Osteocyte (in vitro differentiated cells): Measurements from ENCODE around the gene PDGFRB. TPM values are rescaled to one million over a fixed set of nuclear protein-coding genes. Genes with fewer than 3 reads are reported as not detected.

Experiments
- DNase-seq: peaks from one replicate; pipeline ENCODE4 v3.0.0; 2021; ENCODE audit warnings: mixed read lengths; ENCODE audit not compliant: unreplicated experiment; ENCODE audit errors: extremely low spot score
- H3K27ac Mint-ChIP-seq: one replicate; pipeline ENCODE4 v1.8.0; 2021; ENCODE audit warnings: mild to moderate bottlenecking, mixed read lengths; ENCODE audit not compliant: unreplicated experiment
- H3K27me3 Mint-ChIP-seq: one replicate; pipeline ENCODE4 v1.8.0; 2021; ENCODE audit warnings: mixed read lengths; ENCODE audit not compliant: unreplicated experiment
- H3K36me3 Mint-ChIP-seq: one replicate; pipeline ENCODE4 v1.8.0; 2021; ENCODE audit warnings: mixed read lengths; ENCODE audit not compliant: unreplicated experiment
- H3K4me1 Mint-ChIP-seq: one replicate; pipeline ENCODE4 v1.8.0; 2021; ENCODE audit warnings: mixed read lengths; ENCODE audit not compliant: unreplicated experiment
- H3K4me3 Mint-ChIP-seq: one replicate; pipeline ENCODE4 v1.8.0; 2021; ENCODE audit warnings: mild to moderate bottlenecking, moderate library complexity, mixed read lengths; ENCODE audit not compliant: unreplicated experiment
- H3K9me3 Mint-ChIP-seq: one replicate; pipeline ENCODE4 v1.8.0; 2021; ENCODE audit warnings: mixed read lengths; ENCODE audit not compliant: unreplicated experiment
- CTCF ChIP-seq: fragments of 200-600 bp; sonication (generic); IDR thresholded peaks from 2 replicates; pipeline ENCODE4 v1.5.0; 2021; ENCODE audit warnings: antibody characterized with exemption, mild to moderate bottlenecking, moderate library complexity
- total RNA-seq: library from RNA; stranded (reverse); gene quantifications from 2 replicates; pipeline ENCODE4 v1.2.1, GENCODE V29; 2021

Gene PDGFRB
- total RNA-seq, 1 donor from 2014 or later: 1,093 TPM

DNA sequence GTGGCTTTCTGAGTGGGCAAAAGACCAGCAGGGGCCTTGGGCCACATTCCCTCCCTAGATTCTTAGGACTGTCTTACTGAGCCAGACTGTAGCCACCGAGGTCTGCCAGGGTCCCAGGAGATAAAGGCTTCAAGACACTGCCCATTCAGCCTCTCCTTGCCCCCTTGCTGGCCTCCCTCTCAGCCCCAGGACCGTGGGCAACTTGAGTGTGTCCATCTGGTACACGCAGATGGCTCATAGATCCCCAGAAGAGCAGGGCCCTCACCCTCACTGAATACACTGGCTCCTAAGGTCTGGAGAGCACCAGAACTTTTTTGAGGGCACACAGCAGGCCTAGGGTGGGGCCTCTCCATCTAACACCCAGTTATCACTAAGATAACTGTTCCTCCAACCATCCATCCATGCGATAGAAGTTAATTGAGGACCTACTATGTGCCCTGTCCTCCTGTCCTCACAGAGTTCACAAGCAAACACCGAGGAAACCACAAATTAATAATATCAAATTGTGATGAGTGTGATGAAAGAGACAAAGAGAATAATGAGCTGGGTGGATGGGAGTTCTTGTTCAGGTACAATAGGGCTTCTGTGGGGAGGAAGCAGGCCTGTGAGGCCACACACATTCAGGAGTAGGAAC is 4.9 kb upstream of the PDGFRB start:
- Mint-ChIP-seq H3K27me3 (no peaks in the 10 kb centered on the region), H3K4me3 (no peak overlapping the region), H3K4me1 (peaks cover 82% of the 10 kb centered on the region), H3K36me3 (no peaks in the 10 kb centered on the region), H3K27ac (peak overlapping the region; percentile 94), H3K9me3 (no peaks in the 10 kb centered on the region)
- no peak for DNase-seq
- TF ChIP-seq CTCF: no peak

DNA sequence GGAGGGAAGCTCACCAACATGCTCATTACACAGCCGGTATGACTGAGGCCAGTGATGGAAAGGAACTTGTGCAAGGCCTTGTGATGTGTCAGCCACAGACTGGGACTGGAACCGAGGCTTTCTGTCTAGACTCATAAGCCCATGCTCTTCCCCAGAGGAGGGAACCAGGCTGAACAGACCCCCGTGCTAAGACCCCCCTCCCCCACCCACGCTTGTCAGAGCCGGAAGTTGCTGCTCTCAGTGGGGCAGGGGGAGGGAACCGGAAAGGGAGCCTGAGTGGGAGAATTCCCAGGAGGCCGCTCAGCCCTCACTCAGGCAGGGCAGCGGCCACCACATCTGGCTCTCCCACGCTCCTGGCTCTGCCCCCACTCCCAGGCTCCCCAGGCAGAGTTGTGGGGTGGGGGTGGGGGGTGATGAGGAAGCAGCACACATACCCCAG is 4.1 kb upstream of the PDGFRB start:
- no peak for DNase-seq
- peak overlapping the region; percentile 94 for H3K27ac Mint-ChIP-seq

DNA sequence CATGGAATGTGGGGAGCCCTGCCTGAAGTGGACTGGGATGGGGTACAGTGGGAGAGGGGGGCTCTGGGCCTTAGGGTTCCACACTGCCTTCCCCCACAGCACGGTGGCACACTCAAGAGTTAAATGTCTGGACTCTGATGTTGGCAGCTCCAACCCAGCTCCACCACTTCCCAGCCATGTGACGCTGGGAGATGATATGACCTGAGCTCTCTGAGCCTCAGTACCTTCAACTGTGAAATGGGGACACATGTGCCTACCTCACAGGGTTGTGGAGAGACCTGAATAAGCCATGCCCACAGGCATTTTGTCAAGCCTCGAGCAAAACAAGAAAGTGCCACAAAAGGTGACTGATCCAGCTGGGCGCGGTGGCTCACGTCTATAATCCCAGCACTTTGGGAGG is 3.4 kb upstream of the PDGFRB start:
- Mint-ChIP-seq H3K9me3 (no peaks in the 10 kb centered on the region), H3K36me3 (peaks cover 4% of the 10 kb centered on the region), H3K27me3 (no peaks in the 10 kb centered on the region), H3K4me1 (peaks cover 72% of the 10 kb centered on the region), H3K4me3 (no peak overlapping the region), H3K27ac (peak overlapping the region; percentile 94)
- TF ChIP-seq CTCF: no peak
- DNase-seq: no peak

More for the DNA sequence above, 4.1 kb upstream of the PDGFRB start:
- Mint-ChIP-seq H3K4me1 (peaks cover 77% of the 10 kb centered on the region), H3K4me3 (no peak overlapping the region), H3K27me3 (no peaks in the 10 kb centered on the region), H3K9me3 (no peaks in the 10 kb centered on the region), H3K36me3 (no peaks in the 10 kb centered on the region)
- no peak for TF ChIP-seq CTCF

DNA sequence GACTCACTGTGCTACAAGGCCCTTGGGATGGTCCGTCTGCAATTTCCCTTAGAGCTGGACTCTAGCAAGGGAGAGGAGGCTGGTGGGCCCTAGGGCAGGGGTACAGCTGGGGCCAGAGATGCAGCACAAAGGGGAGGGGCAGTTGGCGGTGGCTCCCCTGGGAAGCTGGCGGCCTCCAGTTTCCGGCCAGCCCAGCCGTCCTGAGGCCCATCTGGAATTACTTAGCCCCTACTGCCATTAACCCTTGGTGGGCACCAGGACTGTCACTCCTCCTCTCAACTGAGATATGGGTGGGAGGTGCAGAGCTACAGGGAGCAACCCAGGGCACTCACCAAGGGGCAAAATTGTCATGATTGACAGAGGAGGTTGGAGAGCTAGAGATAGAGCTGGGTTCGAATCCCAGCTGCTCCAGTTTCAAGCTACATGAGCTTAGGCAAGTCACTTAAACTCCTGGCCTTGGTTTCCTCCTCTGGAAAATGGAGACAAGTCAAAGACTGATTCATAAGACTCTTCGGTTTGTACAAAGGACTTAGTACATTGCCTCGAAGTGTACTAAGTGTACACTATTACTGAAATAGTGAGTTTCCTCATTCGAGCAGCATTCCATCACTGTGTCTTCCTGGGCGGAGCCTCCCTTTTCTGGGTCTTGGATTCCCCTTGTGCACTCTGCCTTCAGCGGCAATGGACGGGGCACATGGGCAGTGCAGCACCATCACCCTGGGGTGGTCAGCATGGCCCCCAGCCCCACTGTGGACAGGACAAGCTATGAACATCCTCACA is 2.7 kb upstream of the PDGFRB start:
- H3K36me3 Mint-ChIP-seq: peaks cover 11% of the 10 kb centered on the region
- peak overlapping the region; percentile 67 for H3K4me3 Mint-ChIP-seq
- DNase-seq: peak; percentile 89
- peak overlapping the region; percentile 94 for H3K27ac Mint-ChIP-seq
- TF ChIP-seq CTCF: no peak
- peaks cover 67% of the 10 kb centered on the region for H3K4me1 Mint-ChIP-seq
- no peaks in the 10 kb centered on the region for H3K9me3 Mint-ChIP-seq
- H3K27me3 Mint-ChIP-seq: no peaks in the 10 kb centered on the region

DNA sequence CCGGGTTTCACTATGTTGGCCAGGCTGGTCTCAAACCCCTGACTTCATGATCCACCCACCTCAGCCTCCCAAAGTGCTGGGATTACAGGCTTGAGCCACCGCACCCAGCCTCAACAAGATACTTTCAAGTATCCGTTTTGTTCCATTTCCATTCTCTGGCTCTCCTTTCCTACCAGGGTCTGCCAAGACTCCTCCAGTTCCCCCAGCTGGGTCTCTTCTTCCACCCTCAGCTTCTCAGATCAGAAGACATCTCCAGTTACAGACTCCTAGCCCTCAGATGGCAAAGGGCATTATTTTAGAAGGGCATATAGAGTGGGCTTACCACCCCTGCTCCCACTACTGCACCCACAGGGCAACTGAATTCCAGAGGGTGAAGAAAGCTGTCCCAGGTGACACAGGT is 1.5 kb upstream of the PDGFRB start:
- H3K36me3 Mint-ChIP-seq: peaks cover 17% of the 10 kb centered on the region
- no peak for DNase-seq
- H3K4me3 Mint-ChIP-seq: peak overlapping the region; percentile 67
- H3K27ac Mint-ChIP-seq: peak overlapping the region; percentile 94
- no peak for TF ChIP-seq CTCF
- no peaks in the 10 kb centered on the region for H3K9me3 Mint-ChIP-seq
- peaks cover 71% of the 10 kb centered on the region for H3K4me1 Mint-ChIP-seq
- no peaks in the 10 kb centered on the region for H3K27me3 Mint-ChIP-seq
